ENCODE measurements around the gene ARHGAP40. TPM values are rescaled to one million over a fixed set of nuclear protein-coding genes. Genes with fewer than 3 reads are reported as not detected.

Gene ARHGAP40
- total and polyA plus RNA-seq, 2 of the 4 experiments (the other 2 are of a cell fraction): not detected

- in situ Hi-C loops (cut with MboI; ENCODE audit: low sequenced_read_pairs): no loop called here
These were observed 62.1 kb downstream of the ARHGAP40 start for GRCh38 chr20:38663660-38664059.

More at GRCh38 chr20:38663660-38664059, 62.1 kb downstream of the ARHGAP40 start:
- Histone ChIP-seq H3K4ac (ENCODE audit: low read depth, low read length) (no peak overlapping the region), H3K36me3 (ENCODE audit: control insufficient read depth, insufficient read depth, low read length) (no peaks in the 10 kb centered on the region), H2BK20ac (ENCODE audit: low read depth, low read length) (no peak overlapping the region), H3K9ac (ENCODE audit: low read depth, low read length) (no peak overlapping the region), H2BK120ac (ENCODE audit: low read depth, low read length) (no peak overlapping the region), H2AK9ac (replicated peaks; ENCODE audit: low read depth, low read length, poor library complexity) (no peak overlapping the region), H2AK5ac (ENCODE audit: low read depth, low read length) (no peak overlapping the region), H2BK15ac (ENCODE audit: low read depth, low read length) (no peak overlapping the region), H3K14ac (replicated peaks; ENCODE audit: low read depth, low read length) (no peak overlapping the region), H3K27ac (ENCODE audit: insufficient read depth, low read length) (no peak overlapping the region), H4K8ac (ENCODE audit: low read depth in 2 of 2, low read length in 2 of 2) (no peak overlapping the region), H2BK5ac (ENCODE audit: low read depth, low read length, poor library complexity, severe bottlenecking) (no peak overlapping the region), H3K4me1 (ENCODE audit: control insufficient read depth, insufficient read depth, low read length) (no peaks in the 10 kb centered on the region), H4K91ac (ENCODE audit: insufficient read depth, low read depth, low read length) (no peak overlapping the region), H3K27me3 (ENCODE audit: control insufficient read depth, insufficient read depth, low read length) (peaks cover 4% of the 10 kb centered on the region), H3K9me1 (ENCODE audit: insufficient read depth, low read length) (no peaks in the 10 kb centered on the region), H4K20me1 (ENCODE audit: insufficient read depth, low read length) (no peaks in the 10 kb centered on the region), H3K23ac (ENCODE audit: low read depth, low read length) (no peak overlapping the region), H2AFZ (replicated peaks; ENCODE audit: low read length, poor library complexity) (no peak overlapping the region), H3K18ac (ENCODE audit: low read depth, low read length) (no peak overlapping the region), H3K79me1 (ENCODE audit: low read depth in 1 of 2, low read length in 2 of 2) (no peaks in the 10 kb centered on the region), H4K5ac (ENCODE audit: low read depth, low read length) (no peak overlapping the region), H3K56ac (ENCODE audit: extremely low read depth, insufficient read depth, low read length) (no peak overlapping the region), H3K9me3 (ENCODE audit: control insufficient read depth, insufficient read depth, low read length) (no peaks in the 10 kb centered on the region), H3K4me3 (ENCODE audit: insufficient read depth, low read depth, low read length) (no peak overlapping the region), H3K4me2 (ENCODE audit: low read depth, low read length) (no peak overlapping the region)
- TF ChIP-seq FOS (IDR thresholded peaks at IDR 0.05; ENCODE audit: low read depth, low read length): no peak
- no peak for TF ChIP-seq MAFK (IDR thresholded peaks at IDR 0.05; ENCODE audit: low read depth, low read length)
- dilution Hi-C loops (cut with HindIII; ENCODE audit: low sequenced_read_pairs, unreplicated experiment) (no loop called here), intact Hi-C loops (cut with micrococcal nuclease) (no loop called here)
- no peak for ATAC-seq (ENCODE audit: low read depth)
- 0% methylated on average over 2 of the region's 3 CpGs; no CpG with 5 or more reads in 1 of the 2 experiments for WGBS, 2 experiments (ENCODE audit: extremely low coverage in 2 of 2, insufficient read length in 1 of 2)
- ChIA-PET CTCF (no interaction called here), POLR2A (ENCODE audit: unreplicated experiment) (no interaction called here)
- BruUV-seq (replicated peaks): no TSS peak
- no peak for DNase-seq

Data from IMR-90 (cell line).